MCF 10A (cell line): Measurements from ENCODE around the gene DIAPH2. TPM values are rescaled to one million over a fixed set of nuclear protein-coding genes. Genes with fewer than 3 reads are reported as not detected.

Source experiments
- BruUV-seq: library from RNA; stranded (reverse); fragments of 400-500 nt; replicated peaks from 2 replicates; lab custom pipeline; 2021; lab: Mats Ljungman, UMichigan
- CTCF ChIA-PET: fragments of 300-600 bp; sonication (Branson Sonifier 250); formaldehyde crosslinking; extraction: SDS; loops from one replicate; lab custom pipeline; 2021; ENCODE audit warnings: antibody characterized with exemption, inconsistent platforms; lab: Yijun Ruan, JAX
- POLR2A ChIA-PET: fragments of 300-600, 350-650 bp; sonication (Branson Sonifier 250); formaldehyde crosslinking; extraction: SDS; loops from one replicate; lab custom pipeline; 2020; ENCODE audit warnings: antibody characterized with exemption, inconsistent platforms; lab: Yijun Ruan, JAX
- DNase-seq: peaks from one replicate; pipeline ENCODE4 v3.0.0-alpha.2; 2018; ENCODE audit not compliant: unreplicated experiment
- H3K27ac Mint-ChIP-seq: one replicate; pipeline ENCODE4 v1.8.0; 2022; ENCODE audit warnings: mild to moderate bottlenecking, low read depth, mixed read lengths; ENCODE audit not compliant: unreplicated experiment
- H3K27me3 Mint-ChIP-seq: one replicate; pipeline ENCODE4 v1.8.0; 2022; ENCODE audit warnings: mixed read lengths; ENCODE audit not compliant: insufficient read depth, unreplicated experiment
- H3K36me3 Mint-ChIP-seq: one replicate; pipeline ENCODE4 v1.8.0; 2022; ENCODE audit warnings: mild to moderate bottlenecking, moderate library complexity, mixed read lengths; ENCODE audit not compliant: insufficient read depth, unreplicated experiment
- H3K4me1 Mint-ChIP-seq: one replicate; pipeline ENCODE4 v1.8.0; 2022; ENCODE audit warnings: mixed read lengths; ENCODE audit not compliant: insufficient read depth, unreplicated experiment
- H3K4me3 Mint-ChIP-seq: one replicate; pipeline ENCODE4 v1.8.0; 2022; ENCODE audit warnings: mild to moderate bottlenecking, moderate library complexity, mixed read lengths; ENCODE audit not compliant: unreplicated experiment
- H3K9me3 Mint-ChIP-seq: one replicate; pipeline ENCODE4 v1.8.0; 2022; ENCODE audit warnings: mixed read lengths; ENCODE audit not compliant: unreplicated experiment
- CTCF ChIP-seq: fragments of 200-600 bp; IDR thresholded peaks from one replicate; pipeline ENCODE4 v1.8.0; 2022; ENCODE audit warnings: antibody characterized with exemption, mild to moderate bottlenecking; ENCODE audit not compliant: unreplicated experiment
- intact Hi-C: fragments of 100-400 bp; cut with micrococcal nuclease; formaldehyde crosslinking; loops from 2 replicates; pipeline ENCODE4 v1.14.1; 2022
- total RNA-seq: library from RNA; stranded (reverse); gene quantifications from 2 replicates; pipeline ENCODE4 v1.2.3, GENCODE V29; 2022

Gene DIAPH2
- total RNA-seq, 1 experiment from 2014 or later, result 17.6 TPM

- ChIA-PET CTCF (no interaction called here), POLR2A (interaction anchor here (0.9 kb wide), 1 partner anchor 15 kb away, joined by 4 read pairs; no protein-coding TSS in a partner anchor)
- DNase-seq, result no peak
- peaks cover 10% of the 10 kb centered on the region for H3K27me3 Mint-ChIP-seq
- H3K4me3 Mint-ChIP-seq, result no peak overlapping the region
- H3K27ac Mint-ChIP-seq, result no peak overlapping the region
- TF ChIP-seq CTCF, result no peak
- no peaks in the 10 kb centered on the region for H3K4me1 Mint-ChIP-seq
- no peaks in the 10 kb centered on the region for H3K9me3 Mint-ChIP-seq
- no peaks in the 10 kb centered on the region for H3K36me3 Mint-ChIP-seq
- BruUV-seq, result no TSS peak
- intact Hi-C loops, result no loop called here
Observed at GRCh38 chrX:96834137-96834536, 149.5 kb downstream of the DIAPH2 start.

- no peak for TF ChIP-seq CTCF
- BruUV-seq, result no TSS peak
- no peaks in the 10 kb centered on the region for H3K9me3 Mint-ChIP-seq
- intact Hi-C loops, result no loop called here
- H3K36me3 Mint-ChIP-seq, result no peaks in the 10 kb centered on the region
- no peak for DNase-seq
- CTCF ChIA-PET, result no interaction called here
- H3K27me3 Mint-ChIP-seq, result peaks cover 17% of the 10 kb centered on the region
- POLR2A ChIA-PET, result interaction anchor here (0.6 kb wide), 1 partner anchor 463 kb away, joined by 3 read pairs; no protein-coding TSS in a partner anchor
- no peak overlapping the region for H3K27ac Mint-ChIP-seq
- H3K4me3 Mint-ChIP-seq, result no peak overlapping the region
- no peaks in the 10 kb centered on the region for H3K4me1 Mint-ChIP-seq
Observed at GRCh38 chrX:96835660-96836289, 151.1 kb downstream of the DIAPH2 start.

GRCh38 chrX:96837808-96838207 is 153.2 kb downstream of the DIAPH2 start:
- ChIA-PET CTCF (interaction anchor here (0.5 kb wide), 2 partner anchors 261 to 393 kb away, joined by 3 read pairs; no protein-coding TSS in a partner anchor), POLR2A (interaction anchor here (0.6 kb wide), 1 partner anchor 12 kb away, joined by 3 read pairs; no protein-coding TSS in a partner anchor)
- intact Hi-C loops, result no loop called here
- Mint-ChIP-seq H3K9me3 (no peaks in the 10 kb centered on the region), H3K27me3 (peaks cover 38% of the 10 kb centered on the region), H3K4me3 (no peak overlapping the region), H3K4me1 (no peaks in the 10 kb centered on the region), H3K36me3 (no peaks in the 10 kb centered on the region), H3K27ac (peak overlapping the region; percentile 39)
- TF ChIP-seq CTCF, result no peak
- no TSS peak for BruUV-seq
- DNase-seq, result no peak

- DNase-seq, result no peak
- POLR2A ChIA-PET, result no interaction called here
- CTCF ChIA-PET, result interaction anchor here (0.5 kb wide), 1 partner anchor 262 kb away, joined by 3 read pairs; no protein-coding TSS in a partner anchor
- H3K27me3 Mint-ChIP-seq, result peaks cover 45% of the 10 kb centered on the region
- no peaks in the 10 kb centered on the region for H3K36me3 Mint-ChIP-seq
- intact Hi-C loops, result no loop called here
- no peaks in the 10 kb centered on the region for H3K9me3 Mint-ChIP-seq
- no peak for TF ChIP-seq CTCF
- no peaks in the 10 kb centered on the region for H3K4me1 Mint-ChIP-seq
- H3K4me3 Mint-ChIP-seq, result no peak overlapping the region
- H3K27ac Mint-ChIP-seq, result no peak overlapping the region
- BruUV-seq, result no TSS peak
Observed at GRCh38 chrX:96838537-96838936, 153.9 kb downstream of the DIAPH2 start.
